IMR-90 (cell line): ENCODE data around the gene CGGBP1. TPM values are rescaled to one million over a fixed set of nuclear protein-coding genes. Genes with fewer than 3 reads are reported as not detected.

Experiments
- ATAC-seq: fragments of 200-7000 bp; cut with Tn5 transposase; 2 replicates; pipeline ENCODE4 v1.9.1; 2020; ENCODE audit warnings: low read depth, mild to moderate bottlenecking, moderate library complexity
- BruUV-seq: library from RNA; stranded (reverse); fragments of 400-500 nt; replicated peaks from 2 replicates; lab custom pipeline; 2021; lab: Mats Ljungman, UMichigan
- CTCF ChIA-PET: fragments of 300-600 bp; formaldehyde crosslinking; extraction: SDS; loops from one replicate; lab custom pipeline; 2021; ENCODE audit warnings: antibody characterized with exemption; lab: Yijun Ruan, JAX
- POLR2A ChIA-PET: fragments of 300-600 bp; sonication (Branson Sonifier 250); formaldehyde crosslinking; loops from one replicate; lab custom pipeline; 2022; ENCODE audit warnings: antibody characterized with exemption; ENCODE audit not compliant: unreplicated experiment; lab: Charles Lee
- DNase-seq: peaks from one replicate; pipeline ENCODE4 v3.0.0; 2013
- H2AFZ ChIP-seq: replicated peaks from 2 replicates; pipeline ENCODE3; 2013; ENCODE audit warnings: low read length, mild to moderate bottlenecking; ENCODE audit not compliant: poor library complexity
- H2AK5ac ChIP-seq: 2 replicates; pipeline ENCODE4 v1.6.1; 2013; ENCODE audit warnings: low read depth, low read length, inconsistent platforms
- H2AK9ac ChIP-seq: replicated peaks from 2 replicates; pipeline ENCODE3; 2013; ENCODE audit warnings: mild to moderate bottlenecking, low read depth, low read length, moderate library complexity; ENCODE audit not compliant: poor library complexity
- H2BK120ac ChIP-seq: 2 replicates; pipeline ENCODE4 v1.6.1; 2013; ENCODE audit warnings: low read depth, low read length, inconsistent platforms
- H2BK15ac ChIP-seq: 3 replicates; pipeline ENCODE4 v1.6.1; 2013; ENCODE audit warnings: low read depth, low read length, inconsistent platforms
- H2BK20ac ChIP-seq: 2 replicates; pipeline ENCODE4 v1.6.1; 2013; ENCODE audit warnings: low read depth, mild to moderate bottlenecking, inconsistent platforms, low read length, moderate library complexity
- H2BK5ac ChIP-seq: 2 replicates; pipeline ENCODE4 v1.6.1; 2013; ENCODE audit warnings: mild to moderate bottlenecking, low read depth, low read length, inconsistent platforms; ENCODE audit not compliant: poor library complexity, severe bottlenecking
- H3K14ac ChIP-seq: replicated peaks from 2 replicates; pipeline ENCODE4 v1.6.1; 2013; ENCODE audit warnings: low read depth, low read length, inconsistent platforms
- H3K18ac ChIP-seq: 2 replicates; pipeline ENCODE4 v1.6.1; 2013; ENCODE audit warnings: low read depth, low read length, control low read depth
- H3K23ac ChIP-seq: 2 replicates; pipeline ENCODE4 v1.6.1; 2013; ENCODE audit warnings: low read depth, low read length, inconsistent platforms
- H3K27ac ChIP-seq: 2 replicates; pipeline ENCODE4 v1.5.1; 2013; ENCODE audit warnings: mild to moderate bottlenecking, control low read depth, low read length; ENCODE audit not compliant: insufficient read depth
- H3K27me3 ChIP-seq: 2 replicates; pipeline ENCODE4 v1.6.1; 2013; ENCODE audit warnings: low read length; ENCODE audit not compliant: control insufficient read depth, insufficient read depth
- H3K36me3 ChIP-seq: 2 replicates; pipeline ENCODE4 v1.6.1; 2013; ENCODE audit warnings: low read length, mixed read lengths; ENCODE audit not compliant: control insufficient read depth, insufficient read depth
- H3K4ac ChIP-seq: 2 replicates; pipeline ENCODE4 v1.6.1; 2013; ENCODE audit warnings: low read depth, low read length, inconsistent platforms
- H3K4me1 ChIP-seq: 2 replicates; pipeline ENCODE4 v1.6.1; 2013; ENCODE audit warnings: low read length, mixed read lengths; ENCODE audit not compliant: control insufficient read depth, insufficient read depth
- H3K4me2 ChIP-seq: 2 replicates; pipeline ENCODE4 v1.6.1; 2013; ENCODE audit warnings: low read depth, mild to moderate bottlenecking, control low read depth, low read length, moderate library complexity
- H3K4me3 ChIP-seq: 2 replicates; pipeline ENCODE4 v1.5.1; 2013; ENCODE audit warnings: low read depth, mild to moderate bottlenecking, control low read depth, low read length, moderate library complexity; ENCODE audit not compliant: insufficient read depth
- H3K56ac ChIP-seq: 2 replicates; pipeline ENCODE4 v1.6.1; 2013; ENCODE audit warnings: low read length, inconsistent platforms; ENCODE audit not compliant: insufficient read depth; ENCODE audit errors: extremely low read depth
- H3K79me1 ChIP-seq, 2 experiments: 2 replicates each; pipeline ENCODE4 v1.6.1; 2013; ENCODE audit warnings: low read length in 2 of 2, inconsistent platforms in 1 of 2, low read depth in 1 of 2
- H3K9ac ChIP-seq: 2 replicates; pipeline ENCODE4 v1.6.1; 2013; ENCODE audit warnings: low read depth, low read length, control low read depth
- H3K9me1 ChIP-seq: 2 replicates; pipeline ENCODE4 v1.6.1; 2013; ENCODE audit warnings: low read length, inconsistent platforms; ENCODE audit not compliant: insufficient read depth
- H3K9me3 ChIP-seq: 2 replicates; pipeline ENCODE4 v1.6.1; 2013; ENCODE audit warnings: low read length; ENCODE audit not compliant: control insufficient read depth, insufficient read depth
- H4K20me1 ChIP-seq: 2 replicates; pipeline ENCODE4 v1.6.1; 2013; ENCODE audit warnings: low read length, inconsistent platforms; ENCODE audit not compliant: insufficient read depth
- H4K5ac ChIP-seq: 2 replicates; pipeline ENCODE4 v1.6.1; 2013; ENCODE audit warnings: mild to moderate bottlenecking, low read depth, low read length, control low read depth
- H4K8ac ChIP-seq, 2 experiments: 2 replicates each; pipeline ENCODE4 v1.6.1; 2013; ENCODE audit warnings: low read depth in 2 of 2, low read length in 2 of 2, control low read depth in 1 of 2, inconsistent platforms in 1 of 2
- H4K91ac ChIP-seq: 2 replicates; pipeline ENCODE4 v1.6.1; 2013; ENCODE audit warnings: low read depth, low read length, inconsistent platforms; ENCODE audit not compliant: insufficient read depth
- BHLHE40 ChIP-seq: fragments of 150-350 bp; IDR thresholded peaks from 2 replicates; pipeline ENCODE4 v1.6.1; 2016; ENCODE audit warnings: mild to moderate bottlenecking, low read depth, low read length
- CEBPB ChIP-seq: IDR thresholded peaks from 2 replicates; pipeline ENCODE4 v1.6.1; 2012; ENCODE audit warnings: low read depth, low read length, improper control_type of control experiment
- CHD1 ChIP-seq: IDR thresholded peaks from 2 replicates; pipeline ENCODE4 v1.6.1; 2012; ENCODE audit warnings: low read depth, low read length, improper control_type of control experiment
- FOS ChIP-seq: fragments of 150-350 bp; IDR thresholded peaks from 2 replicates; pipeline ENCODE4 v1.6.1; 2016; ENCODE audit warnings: low read depth, low read length
- MAFK ChIP-seq: IDR thresholded peaks from 2 replicates; pipeline ENCODE4 v1.6.1; 2012; ENCODE audit warnings: low read depth, low read length, improper control_type of control experiment
- MAZ ChIP-seq: IDR thresholded peaks from 2 replicates; pipeline ENCODE4 v1.6.1; 2012; ENCODE audit warnings: low read depth, mild to moderate bottlenecking, low read length, improper control_type of control experiment, moderate library complexity, borderline replicate concordance
- MXI1 ChIP-seq: IDR thresholded peaks from 2 replicates; pipeline ENCODE4 v1.6.1; 2012; ENCODE audit warnings: low read depth, mild to moderate bottlenecking, low read length, moderate library complexity, borderline replicate concordance
- NFE2L2 ChIP-seq: fragments of 150-350 bp; IDR thresholded peaks from 2 replicates; pipeline ENCODE4 v1.6.1; 2016; ENCODE audit warnings: low read depth, mild to moderate bottlenecking, low read length
- POLR2A ChIP-seq: IDR thresholded peaks from 2 replicates; pipeline ENCODE4 v1.6.1; 2012; ENCODE audit warnings: mild to moderate bottlenecking, low read depth, low read length
- RAD21 ChIP-seq: IDR thresholded peaks from 2 replicates; pipeline ENCODE4 v1.6.1; 2012; ENCODE audit warnings: low read length, improper control_type of control experiment
- RCOR1 ChIP-seq: IDR thresholded peaks from 2 replicates; pipeline ENCODE4 v1.6.1; 2012; ENCODE audit warnings: mild to moderate bottlenecking, low read length, improper control_type of control experiment; ENCODE audit not compliant: insufficient replicate concordance
- RFX5 ChIP-seq: IDR thresholded peaks from 2 replicates; pipeline ENCODE4 v1.8.0; 2012; ENCODE audit warnings: low read depth, mild to moderate bottlenecking, low read length, moderate library complexity
- SMC3 ChIP-seq: fragments of 150-350 bp; IDR thresholded peaks from 2 replicates; pipeline ENCODE4 v1.6.1; 2016; ENCODE audit warnings: low read depth, mild to moderate bottlenecking, antibody characterized with exemption, low read length, moderate library complexity
- WGBS, 2 experiments: methylation state at CpG; one replicate each; pipeline versions ENCODE4 v1.1.5 to v1.1.7; 2013; ENCODE audit warnings: missing lambda C conversion rate in 2 of 2; ENCODE audit not compliant: insufficient read length in 1 of 2; ENCODE audit errors: extremely low coverage in 2 of 2; 5-methylcytosine and 5-hydroxymethylcytosine counted together
- dilution Hi-C: fragments of 300-500 bp; cut with HindIII; formaldehyde crosslinking; loops from one replicate; pipeline ENCODE4 v1.14.3; 2018; ENCODE audit warnings: low sequenced_read_pairs; ENCODE audit not compliant: unreplicated experiment
- in situ Hi-C: fragments of 300-500 bp; cut with MboI; formaldehyde crosslinking; loops from 3 replicates; pipeline ENCODE4 v1.14.3; 2019; ENCODE audit warnings: low sequenced_read_pairs, inconsistent platforms, mixed read lengths
- intact Hi-C: fragments of 100-400 bp; cut with micrococcal nuclease; formaldehyde crosslinking; loops from 2 replicates; pipeline ENCODE4 v1.10.0; 2022
- polyA plus RNA-seq, 3 experiments: library from polyadenylated mRNA; depleted of rRNA; stranded (reverse); fragments of >200 nt; gene quantifications; 2 replicates each; pipeline ENCODE4 v1.2.3, GENCODE V29; 2012; ENCODE audit warnings: low replicate concordance in 1 of 3
- total RNA-seq: library from RNA; depleted of rRNA; stranded (reverse); fragments of >200 nt; gene quantifications from 2 replicates; pipeline ENCODE4 v1.2.3, GENCODE V29; 2012
- TF ChIP-seq, protein P1 (sequence below): fragments of 150-350 bp; IDR thresholded peaks from 2 replicates; pipeline ENCODE4 v1.6.1; 2017; ENCODE audit warnings: mild to moderate bottlenecking, antibody characterized with exemption, low read length, low read depth
- TF ChIP-seq, protein P2 (sequence below): conservative IDR thresholded peaks from 2 replicates; pipeline ENCODE4 v1.5.1; 2012; ENCODE audit warnings: mild to moderate bottlenecking, low read depth, low read length, improper control_type of control experiment
- TF ChIP-seq, protein P3 (sequence below): fragments of 150-350 bp; IDR thresholded peaks from 2 replicates; pipeline ENCODE4 v1.6.1; 2016; ENCODE audit warnings: low read depth, mild to moderate bottlenecking, low read length, moderate library complexity, borderline replicate concordance

Gene CGGBP1
- total and polyA plus RNA-seq, 2 of the 4 experiments (the other 2 are of a cell fraction) = 42.1 to 47.7 TPM

DNA sequence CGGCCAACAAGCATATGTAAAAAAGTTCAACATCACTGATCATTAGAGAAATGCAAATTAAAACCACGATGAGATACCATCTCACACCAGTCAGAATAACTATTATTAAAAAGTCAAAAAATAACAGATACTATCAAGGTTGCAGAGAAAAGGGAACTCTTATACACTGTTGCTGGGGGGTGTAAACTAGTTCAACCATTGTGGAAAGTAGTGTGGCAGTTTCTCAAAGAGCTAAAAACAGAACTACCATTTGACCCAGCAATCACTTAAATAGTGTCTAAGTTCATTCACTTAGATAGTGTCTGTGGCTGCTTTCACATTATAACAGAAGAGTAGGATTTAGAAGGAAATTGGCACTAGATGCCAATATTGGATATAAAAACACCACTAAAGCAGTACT is 49.7 kb downstream of the CGGBP1 start:
- POLR2A ChIA-PET = no interaction called here
- no peak for ATAC-seq
- Histone ChIP-seq H3K4me2 (no peak overlapping the region), H2BK5ac (no peak overlapping the region), H3K4ac (no peak overlapping the region), H3K36me3 (no peaks in the 10 kb centered on the region), H4K8ac (no peak overlapping the region), H4K91ac (no peak overlapping the region), H3K9me1 (no peaks in the 10 kb centered on the region), H2AK9ac (no peak overlapping the region), H3K27me3 (no peaks in the 10 kb centered on the region; the same call in 1 of the 2 replicates), H3K9ac (no peak overlapping the region), H3K9me3 (no peaks in the 10 kb centered on the region), H2BK20ac (no peak overlapping the region), H3K14ac (no peak overlapping the region), H2BK15ac (no peak overlapping the region), H3K56ac (no peak overlapping the region), H2AK5ac (no peak overlapping the region), H3K4me1 (no peaks in the 10 kb centered on the region), H2BK120ac (no peak overlapping the region), H3K27ac (no peak overlapping the region), H3K23ac (no peak overlapping the region), H2AFZ (no peak overlapping the region), H4K20me1 (no peaks in the 10 kb centered on the region), H3K4me3 (no peak overlapping the region), H4K5ac (no peak overlapping the region), H3K18ac (no peak overlapping the region), H3K79me1 (no peaks in the 10 kb centered on the region)
- in situ Hi-C loops = no loop called here
- CTCF ChIA-PET = no interaction called here
- TF ChIP-seq, protein P1, sequence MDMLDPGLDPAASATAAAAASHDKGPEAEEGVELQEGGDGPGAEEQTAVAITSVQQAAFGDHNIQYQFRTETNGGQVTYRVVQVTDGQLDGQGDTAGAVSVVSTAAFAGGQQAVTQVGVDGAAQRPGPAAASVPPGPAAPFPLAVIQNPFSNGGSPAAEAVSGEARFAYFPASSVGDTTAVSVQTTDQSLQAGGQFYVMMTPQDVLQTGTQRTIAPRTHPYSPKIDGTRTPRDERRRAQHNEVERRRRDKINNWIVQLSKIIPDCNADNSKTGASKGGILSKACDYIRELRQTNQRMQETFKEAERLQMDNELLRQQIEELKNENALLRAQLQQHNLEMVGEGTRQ = no peak
- TF ChIP-seq SMC3 (no peak), RFX5 (no peak), MAFK (no peak), CEBPB (no peak), RCOR1 (no peak), CHD1 (no peak), BHLHE40 (no peak), POLR2A (no peak), RAD21 (no peak), MXI1 (no peak), NFE2L2 (no peak), MAZ (no peak), FOS (no peak)
- TF ChIP-seq, protein P2, sequence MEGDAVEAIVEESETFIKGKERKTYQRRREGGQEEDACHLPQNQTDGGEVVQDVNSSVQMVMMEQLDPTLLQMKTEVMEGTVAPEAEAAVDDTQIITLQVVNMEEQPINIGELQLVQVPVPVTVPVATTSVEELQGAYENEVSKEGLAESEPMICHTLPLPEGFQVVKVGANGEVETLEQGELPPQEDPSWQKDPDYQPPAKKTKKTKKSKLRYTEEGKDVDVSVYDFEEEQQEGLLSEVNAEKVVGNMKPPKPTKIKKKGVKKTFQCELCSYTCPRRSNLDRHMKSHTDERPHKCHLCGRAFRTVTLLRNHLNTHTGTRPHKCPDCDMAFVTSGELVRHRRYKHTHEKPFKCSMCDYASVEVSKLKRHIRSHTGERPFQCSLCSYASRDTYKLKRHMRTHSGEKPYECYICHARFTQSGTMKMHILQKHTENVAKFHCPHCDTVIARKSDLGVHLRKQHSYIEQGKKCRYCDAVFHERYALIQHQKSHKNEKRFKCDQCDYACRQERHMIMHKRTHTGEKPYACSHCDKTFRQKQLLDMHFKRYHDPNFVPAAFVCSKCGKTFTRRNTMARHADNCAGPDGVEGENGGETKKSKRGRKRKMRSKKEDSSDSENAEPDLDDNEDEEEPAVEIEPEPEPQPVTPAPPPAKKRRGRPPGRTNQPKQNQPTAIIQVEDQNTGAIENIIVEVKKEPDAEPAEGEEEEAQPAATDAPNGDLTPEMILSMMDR = no peak
- TF ChIP-seq, protein P3, sequence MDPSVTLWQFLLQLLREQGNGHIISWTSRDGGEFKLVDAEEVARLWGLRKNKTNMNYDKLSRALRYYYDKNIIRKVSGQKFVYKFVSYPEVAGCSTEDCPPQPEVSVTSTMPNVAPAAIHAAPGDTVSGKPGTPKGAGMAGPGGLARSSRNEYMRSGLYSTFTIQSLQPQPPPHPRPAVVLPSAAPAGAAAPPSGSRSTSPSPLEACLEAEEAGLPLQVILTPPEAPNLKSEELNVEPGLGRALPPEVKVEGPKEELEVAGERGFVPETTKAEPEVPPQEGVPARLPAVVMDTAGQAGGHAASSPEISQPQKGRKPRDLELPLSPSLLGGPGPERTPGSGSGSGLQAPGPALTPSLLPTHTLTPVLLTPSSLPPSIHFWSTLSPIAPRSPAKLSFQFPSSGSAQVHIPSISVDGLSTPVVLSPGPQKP = no peak
- intact Hi-C loops = no loop called here
- BruUV-seq = no TSS peak
- no peak for DNase-seq
- WGBS, 2 experiments = no CpG with 5 or more reads among the region's 2 CpGs
- dilution Hi-C loops = no loop called here
